Amygdala (tissue), 56 donors: ENCODE data around the gene PMEPA1.
"Not testable (repeated sequence)": the region's sequence is repeated elsewhere in the genome, so short reads cannot be mapped to it uniquely, and the experiment has no call there.

Experiments
- DNase-seq, 56 donors: peaks; one replicate each; lab custom pipeline; 2025; lab: John Stamatoyannopoulos, UW

Gene PMEPA1

GRCh38 chr20:57630061-57630460, 79.8 kb downstream of the PMEPA1 start:
- DNase-seq, result peak in 1 of 56 donors; percentile 22

- DNase-seq, result not testable (repeated sequence)
Observed at GRCh38 chr20:57629491-57629901, 80.3 kb downstream of the PMEPA1 start.

- DNase-seq, result not testable (repeated sequence)
Observed at GRCh38 chr20:57628962-57629308, 80.9 kb downstream of the PMEPA1 start.

- peak in 9 of 56 donors; percentile 5 to 46 (median 15) for DNase-seq
Observed at GRCh38 chr20:57628047-57628961, 81.5 kb downstream of the PMEPA1 start.

- DNase-seq, result no peak
Observed at GRCh38 chr20:57627339-57627738, 82.5 kb downstream of the PMEPA1 start.

GRCh38 chr20:57625978-57626377, 83.8 kb downstream of the PMEPA1 start:
- no peak for DNase-seq

- DNase-seq, result no peak
Observed at GRCh38 chr20:57625181-57625958, 84.4 kb downstream of the PMEPA1 start.

- DNase-seq, result no peak
Observed at GRCh38 chr20:57624124-57624523, 85.7 kb downstream of the PMEPA1 start.

GRCh38 chr20:57622579-57623381, 87.0 kb downstream of the PMEPA1 start:
- DNase-seq, result peak in 2 of 56 donors; percentile 17 to 18

- DNase-seq, result no peak
Observed at GRCh38 chr20:57622201-57622570, 87.6 kb downstream of the PMEPA1 start.

GRCh38 chr20:57621421-57622200, 88.2 kb downstream of the PMEPA1 start:
- no peak for DNase-seq

- no peak for DNase-seq
Observed at GRCh38 chr20:57620999-57621398, 88.8 kb downstream of the PMEPA1 start.

GRCh38 chr20:57620274-57620990, 89.4 kb downstream of the PMEPA1 start, which contains the start of gene ZBP1:
TSS of gene ZBP1 (minus strand) at chr20:57620426. CDS start at chr20:57620295, 131 bp downstream.
- no peak for DNase-seq

GRCh38 chr20:57619051-57619831, 90.6 kb downstream of the PMEPA1 start:
- no peak for DNase-seq

GRCh38 chr20:57618764-57619050, 91.1 kb downstream of the PMEPA1 start:
- DNase-seq, result no peak

- no peak for DNase-seq
Observed at GRCh38 chr20:57618091-57618763, 91.6 kb downstream of the PMEPA1 start.

GRCh38 chr20:57617079-57617795, 92.6 kb downstream of the PMEPA1 start:
- DNase-seq, result no peak
